HG02943 (cell line): ENCODE data around the gene ARL14.
A peak's percentile ranks its signal among the peaks of the same experiment; 100 is the strongest.

ENCODE experiments used
- ATAC-seq: cut with Tn5 transposase; IDR thresholded peaks from one replicate; pipeline ENCODE4 v1.9.1; 2021; ENCODE audit warnings: mild to moderate bottlenecking, low read depth, moderate library complexity; ENCODE audit not compliant: unreplicated experiment

Gene ARL14

DNA sequence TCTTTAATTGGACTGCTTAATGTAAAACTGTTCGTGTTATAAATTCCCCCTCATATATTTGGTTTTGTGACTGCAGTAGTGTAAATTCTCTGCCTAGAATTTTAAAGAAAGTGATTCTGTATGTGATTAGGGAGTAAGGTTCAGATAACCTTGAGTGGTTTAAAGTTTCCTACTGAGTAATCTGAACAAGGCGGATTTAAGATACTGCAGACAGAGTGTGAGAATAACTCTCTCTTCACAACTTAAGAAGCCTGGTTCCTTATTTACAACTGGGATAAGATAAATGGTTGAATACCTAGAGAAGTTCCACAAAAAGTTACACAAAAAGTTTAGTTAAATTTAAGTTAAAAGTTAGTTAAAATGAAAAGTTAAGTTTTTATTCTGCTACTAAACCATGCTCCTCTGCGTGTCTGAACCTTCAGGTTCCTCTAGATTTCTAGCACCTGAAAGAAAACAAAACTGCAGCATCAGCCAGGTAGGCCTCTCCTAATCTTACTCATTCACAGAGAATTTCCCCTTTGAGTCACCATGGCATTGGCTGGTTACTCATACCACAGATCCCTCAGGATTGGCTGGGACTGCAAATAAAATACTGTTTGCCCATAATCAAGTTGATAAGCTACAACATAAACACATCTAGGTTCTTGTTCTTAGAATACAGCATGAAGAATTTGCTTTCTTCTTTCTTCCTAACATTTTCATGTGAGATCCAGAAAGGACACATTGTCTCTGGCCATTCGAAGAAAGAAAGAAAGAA lies at the start of gene ARL14:
TSS of gene ARL14 (plus strand) at position 614 of the 757 bp plus-strand sequence. CDS start 187 bp downstream, outside the sequence.
- ATAC-seq: no peak

DNA sequence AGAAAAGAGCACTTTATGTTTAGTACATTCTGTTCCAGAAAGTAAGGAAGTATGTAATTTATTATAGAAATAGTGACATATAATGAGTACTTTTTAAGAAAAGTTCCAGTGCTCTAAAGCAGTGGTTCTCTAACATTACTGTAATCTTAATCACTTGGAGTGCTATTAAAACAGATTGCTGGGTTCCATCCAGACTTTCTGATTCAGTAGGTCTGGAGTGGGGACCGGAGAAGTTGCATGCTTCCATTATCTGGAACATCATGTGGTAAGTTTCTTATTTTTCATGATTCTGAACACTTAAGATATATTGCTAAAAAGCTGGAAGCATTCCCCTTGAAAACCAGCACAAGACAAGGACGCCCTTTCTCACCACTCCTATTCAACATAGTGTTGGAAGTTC lies 47.5 kb upstream of the ARL14 start:
- ATAC-seq: no peak

DNA sequence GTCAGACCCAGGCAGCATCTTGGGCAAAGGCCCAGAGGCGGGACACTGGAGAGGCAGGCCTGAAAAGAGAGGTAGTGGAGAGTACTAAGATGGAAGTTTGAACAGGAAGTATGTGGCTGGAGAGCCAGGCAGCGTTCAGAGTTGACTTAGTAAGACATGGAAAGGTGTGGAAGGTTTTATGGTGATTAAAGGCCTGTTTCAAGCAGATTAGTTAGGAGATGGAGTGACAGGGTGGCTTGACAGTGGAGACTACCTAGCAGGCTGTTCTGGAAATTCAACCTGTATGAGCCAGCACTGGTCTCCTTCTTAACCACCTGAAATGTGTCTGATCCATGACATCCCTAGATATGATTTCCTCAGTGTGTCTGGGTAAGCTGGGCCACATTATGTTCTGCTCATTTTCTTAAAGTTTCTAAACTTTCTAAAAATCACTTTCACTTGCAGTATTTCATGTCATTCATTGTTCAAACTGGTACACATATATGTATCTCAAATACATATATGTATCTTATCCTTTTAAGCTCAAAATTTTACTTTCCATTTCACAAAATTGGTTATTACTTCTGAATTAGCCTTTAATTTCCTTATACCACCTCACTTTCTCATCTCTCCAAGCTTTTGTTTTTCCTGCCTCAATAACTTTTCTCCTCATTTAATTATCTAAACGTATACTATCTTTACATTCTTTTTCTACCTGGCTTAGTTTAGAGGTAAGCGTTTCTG lies 43.4 kb upstream of the ARL14 start:
- no peak for ATAC-seq

GRCh38 chr3:160635213-160635612 lies 41.7 kb upstream of the ARL14 start:
- ATAC-seq: no peak

DNA sequence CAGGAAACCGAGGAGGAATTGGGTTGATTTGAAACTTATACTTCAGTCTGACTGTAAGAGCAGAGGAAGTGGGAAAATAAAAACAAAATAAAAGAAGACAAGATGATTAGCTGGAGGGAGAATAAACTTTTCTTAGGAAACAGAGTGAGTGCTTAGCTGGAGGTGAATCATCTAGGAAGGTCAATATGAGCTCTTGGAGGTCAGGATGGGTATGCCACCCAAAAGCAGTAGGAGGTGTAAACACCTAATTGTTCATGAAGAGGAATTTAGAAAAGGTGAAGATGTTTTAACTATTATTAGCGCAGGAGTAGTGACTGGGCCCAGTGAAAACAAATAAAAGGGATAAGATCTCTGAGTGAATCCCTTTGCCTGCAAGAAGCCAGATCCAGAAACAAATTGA lies 39.9 kb upstream of the ARL14 start:
- ATAC-seq: no peak

- no peak for ATAC-seq
These were observed 38.8 kb upstream of the ARL14 start for GRCh38 chr3:160638184-160638583.

- ATAC-seq: no peak
These were observed 35.2 kb upstream of the ARL14 start for GRCh38 chr3:160641665-160642309.

GRCh38 chr3:160643994-160644393 lies 33.0 kb upstream of the ARL14 start:
- no peak for ATAC-seq

- ATAC-seq: no peak
These were observed 32.5 kb upstream of the ARL14 start for GRCh38 chr3:160644491-160644890.

GRCh38 chr3:160648701-160649100 lies 28.3 kb upstream of the ARL14 start:
- no peak for ATAC-seq

- no peak for ATAC-seq
These were observed 27.4 kb upstream of the ARL14 start for GRCh38 chr3:160649596-160649995.

GRCh38 chr3:160653512-160653911 lies 23.4 kb upstream of the ARL14 start:
- no peak for ATAC-seq

DNA sequence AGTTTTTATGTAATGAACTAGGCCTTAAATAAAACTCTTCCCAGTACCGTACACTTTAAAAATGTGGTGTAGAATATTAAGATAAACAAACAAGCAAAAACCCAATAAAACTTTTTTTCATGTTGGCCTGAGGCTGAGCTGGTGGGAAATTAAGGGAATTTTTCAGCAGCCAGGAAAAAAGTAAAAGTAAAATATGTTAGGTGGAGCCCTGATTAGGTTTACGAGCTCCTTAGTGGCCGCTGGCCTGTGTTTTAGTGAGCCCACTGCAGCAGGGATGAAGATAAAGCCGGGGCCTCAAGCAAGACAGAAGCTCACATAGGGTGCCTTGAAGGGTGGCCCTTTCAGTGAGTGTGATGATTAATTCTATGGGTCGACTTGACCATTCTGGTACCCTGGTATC lies 16.1 kb upstream of the ARL14 start:
- no peak for ATAC-seq

GRCh38 chr3:160661660-160662059 lies 15.3 kb upstream of the ARL14 start:
- ATAC-seq: no peak

DNA sequence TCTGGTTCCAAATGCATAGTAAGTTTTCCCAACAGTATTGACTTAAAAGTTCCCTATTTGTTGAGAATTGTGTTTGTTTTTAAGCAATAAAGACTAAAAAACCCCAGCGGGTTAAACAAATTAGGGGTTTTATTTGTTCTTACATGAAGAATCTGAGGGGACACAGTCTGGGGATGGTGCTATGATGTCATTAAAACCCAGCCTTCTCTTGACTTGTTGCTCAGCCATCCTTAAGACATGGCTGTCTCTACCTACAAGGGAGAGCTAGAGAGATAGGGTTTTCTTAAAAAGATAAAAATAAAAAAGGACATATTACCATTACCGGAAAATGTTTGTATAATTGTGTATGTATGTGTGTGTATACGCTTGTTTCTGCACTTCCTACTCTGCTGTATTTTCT lies 11.7 kb upstream of the ARL14 start:
- no peak for ATAC-seq

DNA sequence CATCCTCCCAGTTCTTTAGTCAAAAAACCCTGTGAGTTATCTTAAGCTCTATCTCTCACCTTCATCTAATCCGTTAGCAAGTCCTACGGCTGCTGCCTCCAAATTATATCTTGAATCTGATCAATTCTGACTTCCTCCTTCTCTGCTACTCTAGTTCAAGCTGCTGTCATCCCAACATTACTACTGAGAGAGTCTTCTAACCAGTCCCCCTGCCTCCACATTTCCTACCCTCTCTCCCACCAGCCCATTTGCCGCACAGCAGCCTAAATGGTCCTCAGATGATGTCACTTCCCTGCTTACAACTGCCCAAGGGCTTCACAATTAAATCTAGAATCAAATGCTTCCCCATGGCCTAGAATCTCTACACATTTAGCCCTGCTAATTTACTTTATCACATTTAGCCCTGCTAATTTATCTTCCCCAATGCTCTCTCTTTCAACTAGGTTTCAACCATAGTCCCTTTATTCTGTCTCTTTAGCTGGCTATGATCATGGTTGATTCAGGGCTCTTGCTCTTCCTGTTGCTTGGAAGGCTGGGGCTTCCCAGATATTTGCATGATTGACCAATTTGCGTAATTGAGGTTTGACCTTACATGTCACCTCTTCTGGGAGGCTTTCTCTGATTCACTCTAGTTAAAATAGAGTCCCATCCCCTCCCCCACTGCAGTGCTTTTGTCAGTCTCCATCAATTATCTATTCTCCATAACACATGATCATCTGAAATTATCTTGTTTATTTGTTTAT lies 11.0 kb upstream of the ARL14 start:
- peak; percentile 87 for ATAC-seq

GRCh38 chr3:160667452-160667851 lies 9.5 kb upstream of the ARL14 start:
- no peak for ATAC-seq

DNA sequence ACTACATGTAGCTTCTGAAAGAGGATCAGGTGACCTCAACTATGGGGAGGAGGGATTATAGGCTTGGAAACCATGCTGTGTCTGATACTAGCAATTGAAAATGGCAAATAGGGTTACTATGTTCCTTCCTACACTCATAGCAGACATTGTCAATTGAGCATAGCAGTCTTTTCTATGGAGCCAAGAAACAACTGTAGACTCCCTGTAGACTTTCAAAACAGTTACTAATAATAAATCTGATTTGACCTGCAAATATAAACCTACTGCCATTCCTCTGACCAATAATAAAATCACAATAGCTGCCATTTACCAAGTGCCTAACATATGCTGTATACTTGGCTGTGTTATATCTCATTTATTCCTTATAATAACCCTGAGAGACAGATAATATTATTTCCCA lies 8.5 kb upstream of the ARL14 start:
- no peak for ATAC-seq

DNA sequence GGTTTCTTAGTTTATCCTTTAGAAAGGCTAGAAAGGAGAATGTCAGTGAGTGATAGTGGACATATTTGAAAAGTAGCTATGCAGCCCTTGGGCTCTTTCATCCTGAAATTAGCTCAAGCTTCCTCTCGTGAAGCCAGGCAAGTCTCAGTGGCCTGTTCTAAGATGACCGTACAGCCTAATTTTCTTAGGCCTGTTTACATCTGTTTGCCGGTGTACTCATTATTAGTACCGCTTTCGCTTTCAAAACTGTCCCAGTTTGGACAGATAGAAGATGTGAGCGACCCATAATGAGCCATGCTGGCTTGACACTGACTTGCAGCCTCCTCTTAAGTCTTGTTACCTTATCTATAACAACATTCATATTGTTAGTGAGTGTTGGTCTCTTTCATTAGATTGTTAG lies 5.7 kb upstream of the ARL14 start:
- peak; percentile 97 for ATAC-seq

DNA sequence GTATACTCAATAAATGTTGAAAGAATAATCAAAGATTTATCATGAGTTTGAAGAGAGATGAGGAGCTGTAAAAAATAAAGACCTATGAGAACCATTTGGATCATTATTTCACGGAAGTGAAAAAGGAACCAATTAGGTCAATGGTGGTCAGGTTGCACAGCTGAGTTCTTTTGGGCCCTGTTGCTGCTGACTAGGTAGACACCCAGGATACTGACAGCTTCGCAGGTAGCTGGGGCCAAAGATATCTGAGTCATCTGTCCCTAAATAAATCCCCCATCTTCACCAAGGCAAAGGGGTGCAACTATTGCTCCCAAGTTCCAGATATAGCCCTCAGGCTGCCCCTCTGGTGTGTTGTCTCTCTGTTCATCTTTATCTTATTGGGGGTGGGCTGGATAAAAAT lies 5.0 kb upstream of the ARL14 start:
- ATAC-seq: no peak

- no peak for ATAC-seq
These were observed 3.8 kb upstream of the ARL14 start for GRCh38 chr3:160673188-160673587.
